ENCODE results near the gene CD3D. TPM values are rescaled to one million over a fixed set of nuclear protein-coding genes. Genes with fewer than 3 reads are reported as not detected.

The CD3D gene
- total RNA-seq, 1 donor from 2014 or later: 13.8 TPM

DNA sequence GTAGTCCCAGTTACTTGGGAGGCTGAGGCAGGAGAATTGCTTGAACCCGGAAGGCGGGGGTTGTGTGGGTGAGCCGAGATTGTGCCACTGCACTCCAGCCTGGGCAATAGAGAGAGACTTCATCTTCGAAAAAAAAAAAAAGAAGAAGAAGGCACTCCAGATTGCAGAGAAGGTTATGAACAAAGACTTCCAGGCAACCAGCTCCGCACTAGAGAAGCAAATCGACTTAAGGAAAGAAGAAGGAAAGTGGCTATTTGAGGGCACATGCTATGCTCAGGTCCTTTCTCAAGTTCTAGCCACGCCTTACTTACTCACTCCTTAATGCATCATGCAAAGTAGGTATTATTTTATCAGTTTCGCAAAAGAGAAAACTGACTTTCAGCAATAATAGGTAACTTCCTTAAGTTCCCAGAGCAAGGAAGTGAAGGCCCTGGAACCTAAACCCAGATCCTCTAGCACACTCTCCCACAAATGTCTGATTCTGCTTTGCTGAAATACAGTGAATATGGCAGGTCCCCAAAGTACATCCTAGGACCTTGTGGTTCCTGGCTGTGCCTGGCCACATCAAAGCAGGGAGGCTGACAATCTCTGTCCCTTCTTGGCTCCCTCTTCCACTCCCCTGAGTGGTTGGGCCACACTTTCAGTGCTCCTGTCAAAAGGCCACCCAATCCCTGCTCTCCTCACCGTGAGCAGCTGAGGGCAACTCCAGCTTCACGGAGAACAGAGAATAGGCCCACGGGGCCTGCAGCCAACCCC is 23.7 kb downstream of the CD3D start:
- Histone ChIP-seq H3K27ac (no peak overlapping the region), H3K4me1 (peaks cover 21% of the 10 kb centered on the region), H3K4me3 (no peak overlapping the region), H3K27me3 (no peaks in the 10 kb centered on the region), H3K36me3 (no peaks in the 10 kb centered on the region), H3K9me3 (no peaks in the 10 kb centered on the region)
- intact Hi-C loops (cut with DNase I): no loop called here
- no peak for TF ChIP-seq POLR2A (IDR thresholded peaks at IDR 0.05)
- no peak for TF ChIP-seq POLR2AphosphoS5 (IDR thresholded peaks at IDR 0.05; ENCODE audit: insufficient read depth in 1 of 2, low read depth in 1 of 2)
- TF ChIP-seq, protein P1, sequence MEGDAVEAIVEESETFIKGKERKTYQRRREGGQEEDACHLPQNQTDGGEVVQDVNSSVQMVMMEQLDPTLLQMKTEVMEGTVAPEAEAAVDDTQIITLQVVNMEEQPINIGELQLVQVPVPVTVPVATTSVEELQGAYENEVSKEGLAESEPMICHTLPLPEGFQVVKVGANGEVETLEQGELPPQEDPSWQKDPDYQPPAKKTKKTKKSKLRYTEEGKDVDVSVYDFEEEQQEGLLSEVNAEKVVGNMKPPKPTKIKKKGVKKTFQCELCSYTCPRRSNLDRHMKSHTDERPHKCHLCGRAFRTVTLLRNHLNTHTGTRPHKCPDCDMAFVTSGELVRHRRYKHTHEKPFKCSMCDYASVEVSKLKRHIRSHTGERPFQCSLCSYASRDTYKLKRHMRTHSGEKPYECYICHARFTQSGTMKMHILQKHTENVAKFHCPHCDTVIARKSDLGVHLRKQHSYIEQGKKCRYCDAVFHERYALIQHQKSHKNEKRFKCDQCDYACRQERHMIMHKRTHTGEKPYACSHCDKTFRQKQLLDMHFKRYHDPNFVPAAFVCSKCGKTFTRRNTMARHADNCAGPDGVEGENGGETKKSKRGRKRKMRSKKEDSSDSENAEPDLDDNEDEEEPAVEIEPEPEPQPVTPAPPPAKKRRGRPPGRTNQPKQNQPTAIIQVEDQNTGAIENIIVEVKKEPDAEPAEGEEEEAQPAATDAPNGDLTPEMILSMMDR (IDR thresholded peaks at IDR 0.05): no peak
- no peak for DNase-seq (ENCODE audit: extremely low spot score in 2 of 2)

DNA sequence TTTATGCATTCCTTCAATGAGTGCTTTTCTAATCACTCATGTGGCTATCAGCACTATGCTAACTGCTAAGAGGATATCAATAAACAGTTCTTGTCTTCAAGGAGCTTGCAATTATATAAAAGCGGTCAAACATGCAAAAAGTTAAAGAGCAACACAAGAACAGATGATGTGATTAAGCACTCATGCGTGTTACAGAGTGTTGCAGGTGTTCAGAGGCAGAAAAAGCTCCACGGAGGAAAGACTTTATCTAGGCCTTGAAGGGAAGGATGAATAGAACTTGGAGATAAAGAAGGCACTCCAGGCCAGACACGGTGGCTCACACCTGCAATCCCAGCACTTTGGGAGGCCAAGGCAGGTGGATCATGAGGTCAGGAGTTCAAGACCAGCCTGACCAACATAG is 24.4 kb downstream of the CD3D start:
- no peak overlapping the region for H3K27ac ChIP-seq

DNA sequence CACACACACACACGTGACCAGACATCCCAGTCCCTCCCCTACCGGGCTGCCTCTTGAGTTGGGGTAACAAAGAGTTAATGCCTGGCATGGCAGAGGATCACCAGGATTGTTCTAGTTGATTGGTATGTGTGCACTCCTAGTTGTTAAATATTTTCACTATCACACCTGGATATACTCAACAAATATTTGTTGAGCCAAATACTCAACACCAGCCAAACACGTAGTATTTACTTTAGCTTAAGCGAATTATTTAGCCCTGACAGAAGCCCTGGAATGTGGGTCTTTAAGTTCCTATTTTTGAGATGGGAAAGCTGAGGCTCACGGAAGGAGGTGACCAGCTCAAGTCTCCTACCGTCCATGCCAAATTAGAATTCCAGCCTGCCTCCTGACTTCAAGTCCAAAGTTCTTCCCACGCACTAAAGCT is 27.5 kb downstream of the CD3D start:
- no peaks in the 10 kb centered on the region for H3K9me3 ChIP-seq
- H3K36me3 ChIP-seq: no peaks in the 10 kb centered on the region
- H3K27ac ChIP-seq: no peak overlapping the region
- TF ChIP-seq, protein P1 (IDR thresholded peaks at IDR 0.05): no peak
- TF ChIP-seq POLR2AphosphoS5 (IDR thresholded peaks at IDR 0.05; ENCODE audit: insufficient read depth in 1 of 2, low read depth in 1 of 2) (no peak), POLR2A (IDR thresholded peaks at IDR 0.05) (no peak)
- H3K27me3 ChIP-seq: no peaks in the 10 kb centered on the region
- intact Hi-C loops (cut with DNase I): no loop called here
- H3K4me3 ChIP-seq: no peak overlapping the region
- no peak for DNase-seq (ENCODE audit: extremely low spot score in 2 of 2)
- H3K4me1 ChIP-seq: peaks cover 21% of the 10 kb centered on the region

More for the DNA sequence above, 24.4 kb downstream of the CD3D start:
- Histone ChIP-seq H3K9me3 (no peaks in the 10 kb centered on the region), H3K27me3 (no peaks in the 10 kb centered on the region), H3K36me3 (no peaks in the 10 kb centered on the region), H3K4me1 (peaks cover 21% of the 10 kb centered on the region), H3K4me3 (no peak overlapping the region)
- no peak for TF ChIP-seq POLR2A (IDR thresholded peaks at IDR 0.05)
- no peak for TF ChIP-seq POLR2AphosphoS5 (IDR thresholded peaks at IDR 0.05; ENCODE audit: insufficient read depth in 1 of 2, low read depth in 1 of 2)
- TF ChIP-seq, protein P1 (IDR thresholded peaks at IDR 0.05): no peak
- DNase-seq (ENCODE audit: extremely low spot score in 2 of 2): no peak
- intact Hi-C loops (cut with DNase I): no loop called here

DNA sequence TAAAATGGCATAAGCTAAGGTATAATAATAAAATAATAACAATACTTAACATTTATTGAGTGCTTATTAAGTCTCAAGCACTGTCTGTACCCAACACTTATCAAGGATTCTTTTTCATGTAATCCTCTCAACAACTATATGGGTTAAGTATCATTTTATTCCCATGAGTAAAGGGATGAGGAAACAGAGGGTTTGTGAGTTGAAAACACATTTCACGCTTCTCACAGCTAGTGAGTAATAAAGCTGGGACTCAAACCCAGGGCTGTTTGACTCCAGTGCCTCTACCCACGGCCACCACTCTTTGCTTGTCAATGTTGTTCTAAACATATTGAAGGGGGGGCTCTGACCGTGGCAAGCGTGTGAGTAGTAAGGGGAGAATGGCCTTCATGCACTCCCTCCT is 29.3 kb downstream of the CD3D start:
- H3K9me3 ChIP-seq: no peaks in the 10 kb centered on the region
- H3K4me1 ChIP-seq: peaks cover 21% of the 10 kb centered on the region
- H3K36me3 ChIP-seq: no peaks in the 10 kb centered on the region
- no peak overlapping the region for H3K4me3 ChIP-seq
- H3K27me3 ChIP-seq: no peaks in the 10 kb centered on the region
- no peak overlapping the region for H3K27ac ChIP-seq
- no peak for DNase-seq (ENCODE audit: extremely low spot score in 2 of 2)
- TF ChIP-seq, protein P1 (IDR thresholded peaks at IDR 0.05): no peak
- TF ChIP-seq POLR2A (IDR thresholded peaks at IDR 0.05) (no peak), POLR2AphosphoS5 (IDR thresholded peaks at IDR 0.05; ENCODE audit: insufficient read depth in 1 of 2, low read depth in 1 of 2) (no peak)
- intact Hi-C loops (cut with DNase I): no loop called here

DNA sequence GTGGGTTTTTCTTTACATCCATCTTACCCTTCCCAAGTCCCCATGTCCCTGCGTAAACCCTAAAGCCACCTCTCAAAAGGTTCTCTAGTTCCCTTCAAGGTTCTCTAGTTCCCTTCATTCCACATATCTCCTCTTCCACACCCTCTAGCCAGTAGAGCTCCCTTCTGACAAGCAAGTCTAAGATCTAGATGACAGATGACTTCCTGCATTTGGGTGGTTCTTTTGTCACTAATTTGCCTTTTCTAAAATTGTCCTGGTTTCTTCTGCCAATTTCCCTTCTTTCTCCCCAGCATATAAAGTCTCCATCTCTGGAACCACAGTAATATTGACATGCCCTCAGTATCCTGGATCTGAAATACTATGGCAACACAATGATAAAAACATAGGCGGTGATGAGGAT is 30.2 kb downstream of the CD3D start:
- Histone ChIP-seq H3K27ac (no peak overlapping the region), H3K36me3 (no peaks in the 10 kb centered on the region), H3K9me3 (no peaks in the 10 kb centered on the region), H3K4me3 (no peak overlapping the region), H3K27me3 (no peaks in the 10 kb centered on the region), H3K4me1 (peaks cover 21% of the 10 kb centered on the region)
- DNase-seq (ENCODE audit: extremely low spot score in 2 of 2): no peak
- TF ChIP-seq, protein P1 (IDR thresholded peaks at IDR 0.05): no peak
- no peak for TF ChIP-seq POLR2AphosphoS5 (IDR thresholded peaks at IDR 0.05; ENCODE audit: insufficient read depth in 1 of 2, low read depth in 1 of 2)
- TF ChIP-seq POLR2A (IDR thresholded peaks at IDR 0.05): no peak
- intact Hi-C loops (cut with DNase I): no loop called here
